IMR-90 (cell line): ENCODE data around the gene SPINT1. TPM values are rescaled to one million over a fixed set of nuclear protein-coding genes. Genes with fewer than 3 reads are reported as not detected.

Experiments
- ATAC-seq: fragments of 200-7000 bp; cut with Tn5 transposase; 2 replicates; pipeline ENCODE4 v1.9.1; 2020; ENCODE audit warnings: low read depth, mild to moderate bottlenecking, moderate library complexity
- BruUV-seq: library from RNA; stranded (reverse); fragments of 400-500 nt; replicated peaks from 2 replicates; lab custom pipeline; 2021; lab: Mats Ljungman, UMichigan
- CTCF ChIA-PET: fragments of 300-600 bp; formaldehyde crosslinking; extraction: SDS; loops from one replicate; lab custom pipeline; 2021; ENCODE audit warnings: antibody characterized with exemption; lab: Yijun Ruan, JAX
- POLR2A ChIA-PET: fragments of 300-600 bp; sonication (Branson Sonifier 250); formaldehyde crosslinking; loops from one replicate; lab custom pipeline; 2022; ENCODE audit warnings: antibody characterized with exemption; ENCODE audit not compliant: unreplicated experiment; lab: Charles Lee
- DNase-seq: peaks from one replicate; pipeline ENCODE4 v3.0.0; 2013
- H2AFZ ChIP-seq: replicated peaks from 2 replicates; pipeline ENCODE3; 2013; ENCODE audit warnings: low read length, mild to moderate bottlenecking; ENCODE audit not compliant: poor library complexity
- H2AK5ac ChIP-seq: 2 replicates; pipeline ENCODE4 v1.6.1; 2013; ENCODE audit warnings: low read depth, low read length, inconsistent platforms
- H2AK9ac ChIP-seq: replicated peaks from 2 replicates; pipeline ENCODE3; 2013; ENCODE audit warnings: mild to moderate bottlenecking, low read depth, low read length, moderate library complexity; ENCODE audit not compliant: poor library complexity
- H2BK120ac ChIP-seq: 2 replicates; pipeline ENCODE4 v1.6.1; 2013; ENCODE audit warnings: low read depth, low read length, inconsistent platforms
- H2BK15ac ChIP-seq: 3 replicates; pipeline ENCODE4 v1.6.1; 2013; ENCODE audit warnings: low read depth, low read length, inconsistent platforms
- H2BK20ac ChIP-seq: 2 replicates; pipeline ENCODE4 v1.6.1; 2013; ENCODE audit warnings: low read depth, mild to moderate bottlenecking, inconsistent platforms, low read length, moderate library complexity
- H2BK5ac ChIP-seq: 2 replicates; pipeline ENCODE4 v1.6.1; 2013; ENCODE audit warnings: mild to moderate bottlenecking, low read depth, low read length, inconsistent platforms; ENCODE audit not compliant: poor library complexity, severe bottlenecking
- H3K14ac ChIP-seq: replicated peaks from 2 replicates; pipeline ENCODE4 v1.6.1; 2013; ENCODE audit warnings: low read depth, low read length, inconsistent platforms
- H3K18ac ChIP-seq: 2 replicates; pipeline ENCODE4 v1.6.1; 2013; ENCODE audit warnings: low read depth, low read length, control low read depth
- H3K23ac ChIP-seq: 2 replicates; pipeline ENCODE4 v1.6.1; 2013; ENCODE audit warnings: low read depth, low read length, inconsistent platforms
- H3K27ac ChIP-seq: 2 replicates; pipeline ENCODE4 v1.5.1; 2013; ENCODE audit warnings: mild to moderate bottlenecking, control low read depth, low read length; ENCODE audit not compliant: insufficient read depth
- H3K27me3 ChIP-seq: 2 replicates; pipeline ENCODE4 v1.6.1; 2013; ENCODE audit warnings: low read length; ENCODE audit not compliant: control insufficient read depth, insufficient read depth
- H3K36me3 ChIP-seq: 2 replicates; pipeline ENCODE4 v1.6.1; 2013; ENCODE audit warnings: low read length, mixed read lengths; ENCODE audit not compliant: control insufficient read depth, insufficient read depth
- H3K4ac ChIP-seq: 2 replicates; pipeline ENCODE4 v1.6.1; 2013; ENCODE audit warnings: low read depth, low read length, inconsistent platforms
- H3K4me1 ChIP-seq: 2 replicates; pipeline ENCODE4 v1.6.1; 2013; ENCODE audit warnings: low read length, mixed read lengths; ENCODE audit not compliant: control insufficient read depth, insufficient read depth
- H3K4me2 ChIP-seq: 2 replicates; pipeline ENCODE4 v1.6.1; 2013; ENCODE audit warnings: low read depth, mild to moderate bottlenecking, control low read depth, low read length, moderate library complexity
- H3K4me3 ChIP-seq: 2 replicates; pipeline ENCODE4 v1.5.1; 2013; ENCODE audit warnings: low read depth, mild to moderate bottlenecking, control low read depth, low read length, moderate library complexity; ENCODE audit not compliant: insufficient read depth
- H3K56ac ChIP-seq: 2 replicates; pipeline ENCODE4 v1.6.1; 2013; ENCODE audit warnings: low read length, inconsistent platforms; ENCODE audit not compliant: insufficient read depth; ENCODE audit errors: extremely low read depth
- H3K79me1 ChIP-seq, 2 experiments: 2 replicates each; pipeline ENCODE4 v1.6.1; 2013; ENCODE audit warnings: low read length in 2 of 2, inconsistent platforms in 1 of 2, low read depth in 1 of 2
- H3K9ac ChIP-seq: 2 replicates; pipeline ENCODE4 v1.6.1; 2013; ENCODE audit warnings: low read depth, low read length, control low read depth
- H3K9me1 ChIP-seq: 2 replicates; pipeline ENCODE4 v1.6.1; 2013; ENCODE audit warnings: low read length, inconsistent platforms; ENCODE audit not compliant: insufficient read depth
- H3K9me3 ChIP-seq: 2 replicates; pipeline ENCODE4 v1.6.1; 2013; ENCODE audit warnings: low read length; ENCODE audit not compliant: control insufficient read depth, insufficient read depth
- H4K20me1 ChIP-seq: 2 replicates; pipeline ENCODE4 v1.6.1; 2013; ENCODE audit warnings: low read length, inconsistent platforms; ENCODE audit not compliant: insufficient read depth
- H4K5ac ChIP-seq: 2 replicates; pipeline ENCODE4 v1.6.1; 2013; ENCODE audit warnings: mild to moderate bottlenecking, low read depth, low read length, control low read depth
- H4K8ac ChIP-seq, 2 experiments: 2 replicates each; pipeline ENCODE4 v1.6.1; 2013; ENCODE audit warnings: low read depth in 2 of 2, low read length in 2 of 2, control low read depth in 1 of 2, inconsistent platforms in 1 of 2
- H4K91ac ChIP-seq: 2 replicates; pipeline ENCODE4 v1.6.1; 2013; ENCODE audit warnings: low read depth, low read length, inconsistent platforms; ENCODE audit not compliant: insufficient read depth
- BHLHE40 ChIP-seq: fragments of 150-350 bp; IDR thresholded peaks from 2 replicates; pipeline ENCODE4 v1.6.1; 2016; ENCODE audit warnings: mild to moderate bottlenecking, low read depth, low read length
- CEBPB ChIP-seq: IDR thresholded peaks from 2 replicates; pipeline ENCODE4 v1.6.1; 2012; ENCODE audit warnings: low read depth, low read length, improper control_type of control experiment
- CHD1 ChIP-seq: IDR thresholded peaks from 2 replicates; pipeline ENCODE4 v1.6.1; 2012; ENCODE audit warnings: low read depth, low read length, improper control_type of control experiment
- CTCF ChIP-seq: conservative IDR thresholded peaks from 2 replicates; pipeline ENCODE4 v1.5.1; 2012; ENCODE audit warnings: mild to moderate bottlenecking, low read depth, low read length, improper control_type of control experiment
- ELK1 ChIP-seq: fragments of 150-350 bp; IDR thresholded peaks from 2 replicates; pipeline ENCODE4 v1.6.1; 2016; ENCODE audit warnings: low read depth, mild to moderate bottlenecking, low read length, moderate library complexity, borderline replicate concordance
- FOS ChIP-seq: fragments of 150-350 bp; IDR thresholded peaks from 2 replicates; pipeline ENCODE4 v1.6.1; 2016; ENCODE audit warnings: low read depth, low read length
- MAFK ChIP-seq: IDR thresholded peaks from 2 replicates; pipeline ENCODE4 v1.6.1; 2012; ENCODE audit warnings: low read depth, low read length, improper control_type of control experiment
- MAZ ChIP-seq: IDR thresholded peaks from 2 replicates; pipeline ENCODE4 v1.6.1; 2012; ENCODE audit warnings: low read depth, mild to moderate bottlenecking, low read length, improper control_type of control experiment, moderate library complexity, borderline replicate concordance
- MXI1 ChIP-seq: IDR thresholded peaks from 2 replicates; pipeline ENCODE4 v1.6.1; 2012; ENCODE audit warnings: low read depth, mild to moderate bottlenecking, low read length, moderate library complexity, borderline replicate concordance
- NFE2L2 ChIP-seq: fragments of 150-350 bp; IDR thresholded peaks from 2 replicates; pipeline ENCODE4 v1.6.1; 2016; ENCODE audit warnings: low read depth, mild to moderate bottlenecking, low read length
- RAD21 ChIP-seq: IDR thresholded peaks from 2 replicates; pipeline ENCODE4 v1.6.1; 2012; ENCODE audit warnings: low read length, improper control_type of control experiment
- RCOR1 ChIP-seq: IDR thresholded peaks from 2 replicates; pipeline ENCODE4 v1.6.1; 2012; ENCODE audit warnings: mild to moderate bottlenecking, low read length, improper control_type of control experiment; ENCODE audit not compliant: insufficient replicate concordance
- RFX5 ChIP-seq: IDR thresholded peaks from 2 replicates; pipeline ENCODE4 v1.8.0; 2012; ENCODE audit warnings: low read depth, mild to moderate bottlenecking, low read length, moderate library complexity
- SMC3 ChIP-seq: fragments of 150-350 bp; IDR thresholded peaks from 2 replicates; pipeline ENCODE4 v1.6.1; 2016; ENCODE audit warnings: low read depth, mild to moderate bottlenecking, antibody characterized with exemption, low read length, moderate library complexity
- USF2 ChIP-seq: fragments of 150-350 bp; IDR thresholded peaks from 2 replicates; pipeline ENCODE4 v1.6.1; 2017; ENCODE audit warnings: mild to moderate bottlenecking, antibody characterized with exemption, low read length, low read depth
- WGBS, 2 experiments: methylation state at CpG; one replicate each; pipeline versions ENCODE4 v1.1.5 to v1.1.7; 2013; ENCODE audit warnings: missing lambda C conversion rate in 2 of 2; ENCODE audit not compliant: insufficient read length in 1 of 2; ENCODE audit errors: extremely low coverage in 2 of 2; 5-methylcytosine and 5-hydroxymethylcytosine counted together
- dilution Hi-C: fragments of 300-500 bp; cut with HindIII; formaldehyde crosslinking; loops from one replicate; pipeline ENCODE4 v1.14.3; 2018; ENCODE audit warnings: low sequenced_read_pairs; ENCODE audit not compliant: unreplicated experiment
- in situ Hi-C: fragments of 300-500 bp; cut with MboI; formaldehyde crosslinking; loops from 3 replicates; pipeline ENCODE4 v1.14.3; 2019; ENCODE audit warnings: low sequenced_read_pairs, inconsistent platforms, mixed read lengths
- intact Hi-C: fragments of 100-400 bp; cut with micrococcal nuclease; formaldehyde crosslinking; loops from 2 replicates; pipeline ENCODE4 v1.10.0; 2022
- polyA plus RNA-seq, 3 experiments: library from polyadenylated mRNA; depleted of rRNA; stranded (reverse); fragments of >200 nt; gene quantifications; 2 replicates each; pipeline ENCODE4 v1.2.3, GENCODE V29; 2012; ENCODE audit warnings: low replicate concordance in 1 of 3
- total RNA-seq: library from RNA; depleted of rRNA; stranded (reverse); fragments of >200 nt; gene quantifications from 2 replicates; pipeline ENCODE4 v1.2.3, GENCODE V29; 2012

SPINT1 gene
- total and polyA plus RNA-seq, 2 of the 4 experiments (the other 2 are of a cell fraction): 0.90 to 2.1 TPM

GRCh38 chr15:40838756-40839155 lies 5.1 kb upstream of the SPINT1 start:
- Histone ChIP-seq H3K4ac (no peak overlapping the region), H3K18ac (peak overlapping the region; percentile 75), H2AFZ (no peak overlapping the region), H4K20me1 (peaks cover 5% of the 10 kb centered on the region; the same call in 1 of the 2 replicates), H3K27ac (no peak overlapping the region), H4K91ac (no peak overlapping the region), H3K14ac (no peak overlapping the region), H3K23ac (no peak overlapping the region), H3K36me3 (no peaks in the 10 kb centered on the region), H2BK120ac (no peak overlapping the region), H3K27me3 (peaks cover 17% of the 10 kb centered on the region), H3K9me3 (no peaks in the 10 kb centered on the region), H3K4me2 (peak overlapping the region; percentile 58; the same call in 1 of the 2 replicates), H3K9me1 (no peaks in the 10 kb centered on the region), H2BK5ac (no peak overlapping the region), H2BK15ac (no peak overlapping the region), H2BK20ac (no peak overlapping the region), H3K79me1 (no peaks in the 10 kb centered on the region), H4K8ac (0 out of 4 replicates have a peak overlapping the region, but pooled peaks of 1 of the 2 experiments have one; percentile 28), H3K9ac (no peak overlapping the region), H3K4me3 (no peak overlapping the region), H4K5ac (peak overlapping the region; percentile 89; the same call in 1 of the 2 replicates), H3K4me1 (peaks cover 3% of the 10 kb centered on the region), H3K56ac (no peak overlapping the region), H2AK5ac (no peak overlapping the region), H2AK9ac (no peak overlapping the region)
- no peak for TF ChIP-seq MXI1
- no peak for TF ChIP-seq USF2
- TF ChIP-seq RAD21: no peak
- no peak for TF ChIP-seq CEBPB
- no peak for TF ChIP-seq MAZ
- TF ChIP-seq CHD1: no peak
- TF ChIP-seq FOS: no peak
- TF ChIP-seq BHLHE40: no peak
- no peak for TF ChIP-seq SMC3
- no peak for TF ChIP-seq NFE2L2
- TF ChIP-seq CTCF: no peak
- TF ChIP-seq RCOR1: no peak
- TF ChIP-seq RFX5: no peak
- no peak for TF ChIP-seq MAFK
- TF ChIP-seq ELK1: no peak
- ATAC-seq (peak; percentile 73), DNase-seq (peak; percentile 21)
- CTCF ChIA-PET: interaction anchor here (0.6 kb wide), 2 partner anchors 37 to 93 kb away, joined by 3 read pairs; no protein-coding TSS in a partner anchor
- dilution Hi-C loops: no loop called here
- BruUV-seq: no TSS peak
- in situ Hi-C loops: no loop called here
- WGBS, 2 experiments: 83% methylated on average over 1 of the region's 5 CpGs; no CpG with 5 or more reads in 1 of the 2 experiments
- intact Hi-C loops: no loop called here
- POLR2A ChIA-PET: no interaction called here
